A673 (cell line): ENCODE results near the gene WFDC2.

Experiments used
- CTCF ChIP-seq: fragments of 300-800, 200-600 bp; sonication (generic); conservative IDR thresholded peaks from 2 replicates; pipeline ENCODE4 v1.5.1; 2017; ENCODE audit warnings: low read depth, mild to moderate bottlenecking, antibody characterized with exemption, low read length, moderate library complexity, mixed read lengths
- EZH2 ChIP-seq: fragments of 200-600 bp; sonication (generic); IDR thresholded peaks from 2 replicates; pipeline ENCODE4 v1.6.1; 2017; ENCODE audit warnings: borderline replicate concordance, low read depth, mild to moderate bottlenecking, mixed read lengths, antibody characterized with exemption, low read length; ENCODE audit not compliant: poor library complexity, severe bottlenecking

DNA sequence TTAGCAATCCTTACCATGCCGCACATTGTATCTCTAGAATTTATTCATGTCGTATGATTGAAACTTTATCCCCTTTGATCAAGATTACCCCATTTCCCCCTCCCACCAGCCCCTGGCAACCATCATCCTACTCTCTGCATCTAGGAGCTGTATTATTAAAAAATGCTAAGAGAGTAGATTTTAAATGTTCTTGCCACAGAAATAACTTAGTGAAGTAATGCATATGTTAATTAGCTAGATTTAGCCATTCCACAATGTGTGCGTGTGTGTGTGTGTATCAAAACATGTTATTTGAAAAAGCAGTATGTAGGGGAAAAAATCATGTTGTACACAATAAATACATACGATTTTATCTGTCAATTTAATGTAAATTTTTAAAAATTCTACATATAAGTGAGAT, 57.7 kb downstream of the WFDC2 start:
- TF ChIP-seq CTCF = no peak
- TF ChIP-seq EZH2 = no peak
